Neural crest cell (in vitro differentiated cells): ENCODE results near the gene CDCA7L. TPM values are rescaled to one million over a fixed set of nuclear protein-coding genes. Genes with fewer than 3 reads are reported as not detected.

Source experiments
- DNase-seq: peaks from one replicate; pipeline ENCODE4 v3.0.0; 2021; ENCODE audit warnings: low read depth, mixed read lengths, low spot score
- H3K27ac Mint-ChIP-seq: one replicate; pipeline ENCODE4 v1.8.0; 2021; ENCODE audit warnings: mild to moderate bottlenecking, mixed read lengths; ENCODE audit not compliant: unreplicated experiment
- H3K27me3 Mint-ChIP-seq: 2 replicates; pipeline ENCODE4 v1.8.0; 2021; ENCODE audit warnings: low read depth, mild to moderate bottlenecking, mixed read lengths
- H3K36me3 Mint-ChIP-seq: 2 replicates; pipeline ENCODE4 v1.8.0; 2021; ENCODE audit warnings: low read depth, mild to moderate bottlenecking, mixed read lengths
- H3K4me1 Mint-ChIP-seq: 2 replicates; pipeline ENCODE4 v1.8.0; 2021; ENCODE audit warnings: mixed read lengths
- H3K4me3 Mint-ChIP-seq: one replicate; pipeline ENCODE4 v1.8.0; 2021; ENCODE audit warnings: mild to moderate bottlenecking, mixed read lengths
- H3K9me3 Mint-ChIP-seq: 2 replicates; pipeline ENCODE4 v1.8.0; 2021; ENCODE audit warnings: mixed read lengths
- total RNA-seq: library from RNA; stranded (reverse); gene quantifications from 2 replicates; pipeline ENCODE4 v1.2.1, GENCODE V29; 2021
- TF ChIP-seq, protein P1 (sequence below): fragments of 200-600 bp; sonication (generic); conservative IDR thresholded peaks from 2 replicates; pipeline ENCODE4 v1.5.0; 2021; ENCODE audit warnings: antibody characterized with exemption, mild to moderate bottlenecking

The CDCA7L gene
- total RNA-seq, 1 donor from 2014 or later, result 84.7 TPM

DNA sequence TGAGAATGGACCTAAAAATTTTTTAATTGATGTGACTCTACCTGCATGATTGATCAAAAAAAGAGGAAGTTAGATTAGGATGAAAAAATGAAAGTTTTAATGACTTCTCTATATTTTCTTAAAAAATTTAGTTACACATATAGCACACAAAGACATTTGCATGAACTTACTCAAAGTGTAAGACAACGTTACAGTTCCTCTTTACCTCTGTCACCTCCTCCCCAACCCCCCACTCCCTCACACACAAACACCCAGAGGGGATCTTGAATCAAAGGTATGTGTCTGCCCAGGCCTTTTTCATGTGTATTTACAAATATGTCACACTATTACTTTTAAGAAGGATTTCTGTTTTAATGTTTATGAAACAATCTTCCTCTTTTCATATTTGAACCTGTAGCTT lies 20.6 kb upstream of the CDCA7L start:
- Mint-ChIP-seq H3K36me3 (no peaks in the 10 kb centered on the region), H3K4me3 (no peak overlapping the region), H3K9me3 (peaks cover 7% of the 10 kb centered on the region), H3K27ac (no peak overlapping the region), H3K27me3 (no peaks in the 10 kb centered on the region), H3K4me1 (no peaks in the 10 kb centered on the region)
- DNase-seq, result no peak
- TF ChIP-seq, protein P1, sequence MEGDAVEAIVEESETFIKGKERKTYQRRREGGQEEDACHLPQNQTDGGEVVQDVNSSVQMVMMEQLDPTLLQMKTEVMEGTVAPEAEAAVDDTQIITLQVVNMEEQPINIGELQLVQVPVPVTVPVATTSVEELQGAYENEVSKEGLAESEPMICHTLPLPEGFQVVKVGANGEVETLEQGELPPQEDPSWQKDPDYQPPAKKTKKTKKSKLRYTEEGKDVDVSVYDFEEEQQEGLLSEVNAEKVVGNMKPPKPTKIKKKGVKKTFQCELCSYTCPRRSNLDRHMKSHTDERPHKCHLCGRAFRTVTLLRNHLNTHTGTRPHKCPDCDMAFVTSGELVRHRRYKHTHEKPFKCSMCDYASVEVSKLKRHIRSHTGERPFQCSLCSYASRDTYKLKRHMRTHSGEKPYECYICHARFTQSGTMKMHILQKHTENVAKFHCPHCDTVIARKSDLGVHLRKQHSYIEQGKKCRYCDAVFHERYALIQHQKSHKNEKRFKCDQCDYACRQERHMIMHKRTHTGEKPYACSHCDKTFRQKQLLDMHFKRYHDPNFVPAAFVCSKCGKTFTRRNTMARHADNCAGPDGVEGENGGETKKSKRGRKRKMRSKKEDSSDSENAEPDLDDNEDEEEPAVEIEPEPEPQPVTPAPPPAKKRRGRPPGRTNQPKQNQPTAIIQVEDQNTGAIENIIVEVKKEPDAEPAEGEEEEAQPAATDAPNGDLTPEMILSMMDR, result no peak

DNA sequence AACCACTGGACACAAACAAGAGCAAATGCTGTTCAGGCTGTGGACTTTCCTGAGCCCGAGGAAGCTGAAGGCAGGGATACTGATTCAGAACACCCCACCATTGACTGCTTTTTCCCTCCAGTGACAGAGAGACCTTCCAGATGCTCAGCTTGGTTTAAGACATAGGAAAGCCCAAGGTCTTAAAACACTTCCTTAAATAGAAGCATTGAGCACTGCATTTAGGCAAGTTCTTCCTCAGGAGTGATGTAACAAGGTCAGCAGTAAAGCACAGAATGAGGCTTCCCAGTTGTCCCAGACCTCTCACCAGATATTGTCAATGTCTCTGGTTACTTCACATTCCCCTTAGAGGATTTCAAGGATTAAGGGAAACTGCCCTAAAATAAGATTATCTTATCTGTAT lies 19.6 kb upstream of the CDCA7L start:
- no peak overlapping the region for H3K4me3 Mint-ChIP-seq
- H3K36me3 Mint-ChIP-seq, result no peaks in the 10 kb centered on the region
- TF ChIP-seq, protein P1, result no peak
- no peak overlapping the region for H3K27ac Mint-ChIP-seq
- no peaks in the 10 kb centered on the region for H3K4me1 Mint-ChIP-seq
- H3K9me3 Mint-ChIP-seq, result peaks cover 7% of the 10 kb centered on the region
- H3K27me3 Mint-ChIP-seq, result no peaks in the 10 kb centered on the region
- no peak for DNase-seq

DNA sequence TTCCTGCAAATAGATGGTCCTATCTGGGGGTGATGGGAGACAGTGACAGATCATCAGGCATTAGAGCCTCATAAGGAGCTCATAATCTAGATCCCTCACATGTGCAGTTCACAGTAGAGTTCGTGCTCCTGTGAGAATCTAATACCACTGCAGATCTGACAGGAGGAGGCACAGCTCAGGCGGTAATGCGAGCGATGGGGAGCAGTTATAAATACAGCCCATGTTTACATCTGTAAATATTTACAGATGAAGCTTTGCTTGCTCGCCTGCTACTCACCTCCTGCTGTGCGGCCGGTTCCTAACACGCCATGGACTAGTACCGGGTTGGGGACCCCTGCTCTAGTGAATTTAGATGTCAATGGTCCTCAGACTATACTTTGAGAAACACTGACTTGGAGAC lies 17.0 kb upstream of the CDCA7L start:
- Mint-ChIP-seq H3K27ac (no peak overlapping the region), H3K36me3 (no peaks in the 10 kb centered on the region), H3K27me3 (no peaks in the 10 kb centered on the region), H3K4me3 (no peak overlapping the region), H3K9me3 (peaks cover 7% of the 10 kb centered on the region), H3K4me1 (no peaks in the 10 kb centered on the region)
- TF ChIP-seq, protein P1, result no peak
- DNase-seq, result no peak

DNA sequence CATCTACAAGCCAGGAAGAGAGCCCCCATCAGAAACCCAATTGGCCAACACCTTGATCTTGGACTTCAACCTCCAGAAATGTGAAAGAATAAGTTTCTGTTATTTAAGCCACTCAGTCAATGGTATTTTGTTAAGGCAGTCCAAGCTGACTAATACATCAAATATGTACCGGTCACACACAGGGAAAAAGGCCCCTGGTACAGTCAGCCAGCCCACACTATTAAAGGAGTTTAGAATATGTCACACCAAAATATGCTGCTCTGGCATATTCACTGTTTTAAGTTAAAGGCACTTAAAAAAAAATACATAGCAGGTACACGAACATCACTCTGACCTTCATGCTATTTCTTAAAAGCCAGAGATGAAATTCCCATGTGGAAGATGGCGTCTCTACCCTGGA lies 15.2 kb upstream of the CDCA7L start:
- H3K9me3 Mint-ChIP-seq, result peaks cover 7% of the 10 kb centered on the region
- H3K27me3 Mint-ChIP-seq, result no peaks in the 10 kb centered on the region
- H3K4me1 Mint-ChIP-seq, result no peaks in the 10 kb centered on the region
- H3K36me3 Mint-ChIP-seq, result no peaks in the 10 kb centered on the region
- H3K4me3 Mint-ChIP-seq, result no peak overlapping the region
- H3K27ac Mint-ChIP-seq, result no peak overlapping the region
- TF ChIP-seq, protein P1, result no peak
- no peak for DNase-seq

DNA sequence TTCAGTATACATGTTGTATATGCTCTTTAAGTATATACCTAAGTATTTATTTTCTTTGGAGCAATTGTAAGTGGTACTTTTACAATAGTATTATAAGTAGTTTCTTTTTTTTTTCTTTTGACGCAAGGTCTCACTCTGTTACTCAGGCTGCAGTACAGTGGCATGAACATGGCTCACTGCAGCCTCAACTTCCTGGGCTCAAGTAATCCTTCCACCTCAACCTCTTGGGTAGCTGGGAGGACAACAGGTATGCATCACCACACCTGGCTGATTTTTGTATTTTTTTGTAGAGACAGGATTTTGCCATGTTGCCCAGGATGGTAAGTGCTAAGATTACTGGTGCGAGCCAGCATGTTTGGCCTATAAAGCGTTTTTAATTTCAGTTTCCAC lies 13.7 kb upstream of the CDCA7L start:
- Mint-ChIP-seq H3K4me3 (no peak overlapping the region), H3K9me3 (peaks cover 7% of the 10 kb centered on the region), H3K4me1 (no peaks in the 10 kb centered on the region), H3K27me3 (no peaks in the 10 kb centered on the region), H3K27ac (no peak overlapping the region), H3K36me3 (no peaks in the 10 kb centered on the region)
- TF ChIP-seq, protein P1, result no peak
- DNase-seq, result no peak

DNA sequence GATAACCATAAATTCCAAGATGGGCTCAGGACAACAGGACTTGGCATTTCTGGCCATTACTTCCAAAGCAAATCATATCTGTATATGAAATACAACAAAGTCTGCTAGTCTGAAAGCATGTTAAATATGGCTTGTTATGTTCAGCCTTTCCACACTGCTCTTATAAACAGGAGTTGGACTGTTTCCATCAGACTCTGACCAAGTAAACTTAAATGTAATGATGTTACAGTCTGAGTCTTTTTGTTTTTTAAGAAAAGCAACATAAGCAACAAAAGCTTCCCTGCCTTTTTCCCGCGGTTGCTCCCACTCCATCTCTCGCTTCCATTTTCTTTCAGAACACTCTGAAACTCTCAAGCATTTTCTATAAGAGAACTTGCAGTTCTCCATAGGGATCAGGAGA lies 8.1 kb upstream of the CDCA7L start:
- no peaks in the 10 kb centered on the region for H3K36me3 Mint-ChIP-seq
- H3K4me1 Mint-ChIP-seq, result peaks cover 9% of the 10 kb centered on the region
- no peaks in the 10 kb centered on the region for H3K27me3 Mint-ChIP-seq
- no peak overlapping the region for H3K4me3 Mint-ChIP-seq
- H3K27ac Mint-ChIP-seq, result no peak overlapping the region
- H3K9me3 Mint-ChIP-seq, result peaks cover 3% of the 10 kb centered on the region
- DNase-seq, result no peak
- TF ChIP-seq, protein P1, result no peak
